Measurements from ENCODE around the gene ADISSP. TPM values are rescaled to one million over a fixed set of nuclear protein-coding genes. Genes with fewer than 3 reads are reported as not detected.

Gene ADISSP
- total and polyA plus RNA-seq, 9 of the 15 experiments (the other 6 are each of a cell fraction or from before 2014, with no cell fraction given), result 1.4 to 70.6 (median 23.4) TPM

DNA sequence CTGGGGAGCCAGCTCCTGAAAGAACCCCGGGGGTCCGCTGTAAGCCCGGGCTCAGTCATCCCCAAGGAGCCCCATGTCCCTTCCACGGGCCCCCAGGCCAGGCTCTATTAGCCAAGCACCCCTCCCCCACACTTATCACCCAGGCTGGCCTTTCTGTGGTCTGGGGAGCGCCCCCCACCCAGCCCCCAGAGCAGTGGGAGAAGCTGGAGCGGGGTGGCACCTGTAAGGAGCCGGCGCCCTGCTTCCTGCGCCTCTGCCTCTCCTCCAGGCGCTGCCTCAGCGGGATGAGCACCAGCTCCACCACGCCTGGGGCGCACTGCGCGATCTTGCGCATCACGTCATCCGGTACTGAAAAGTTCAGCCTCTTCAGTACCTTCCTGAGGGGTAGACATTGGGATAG is 11.4 kb upstream of the ADISSP start:
- FAIRE-seq, result no peak
- in situ Hi-C loops (cut with MboI) (no loop called here), intact Hi-C loops (cut with micrococcal nuclease) (no loop called here)
- H2AFZ ChIP-seq (ENCODE audit: low read depth, low read length), result no peak overlapping the region
- H3K79me2 ChIP-seq (ENCODE audit: control insufficient read depth, insufficient read depth, low read length), result peaks cover 9% of the 10 kb centered on the region; the same call in 1 of the 3 replicates
- no peak overlapping the region for H3K4me2 ChIP-seq (ENCODE audit: insufficient read depth, low read length)
- TF ChIP-seq, protein P1, sequence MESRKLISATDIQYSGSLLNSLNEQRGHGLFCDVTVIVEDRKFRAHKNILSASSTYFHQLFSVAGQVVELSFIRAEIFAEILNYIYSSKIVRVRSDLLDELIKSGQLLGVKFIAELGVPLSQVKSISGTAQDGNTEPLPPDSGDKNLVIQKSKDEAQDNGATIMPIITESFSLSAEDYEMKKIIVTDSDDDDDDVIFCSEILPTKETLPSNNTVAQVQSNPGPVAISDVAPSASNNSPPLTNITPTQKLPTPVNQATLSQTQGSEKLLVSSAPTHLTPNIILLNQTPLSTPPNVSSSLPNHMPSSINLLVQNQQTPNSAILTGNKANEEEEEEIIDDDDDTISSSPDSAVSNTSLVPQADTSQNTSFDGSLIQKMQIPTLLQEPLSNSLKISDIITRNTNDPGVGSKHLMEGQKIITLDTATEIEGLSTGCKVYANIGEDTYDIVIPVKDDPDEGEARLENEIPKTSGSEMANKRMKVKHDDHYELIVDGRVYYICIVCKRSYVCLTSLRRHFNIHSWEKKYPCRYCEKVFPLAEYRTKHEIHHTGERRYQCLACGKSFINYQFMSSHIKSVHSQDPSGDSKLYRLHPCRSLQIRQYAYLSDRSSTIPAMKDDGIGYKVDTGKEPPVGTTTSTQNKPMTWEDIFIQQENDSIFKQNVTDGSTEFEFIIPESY (CRISPR knock-in tag; IDR thresholded peaks at IDR 0.05), result peak; percentile 78; the same call in 1 of the 2 replicates
- TF ChIP-seq ZNF668 (CRISPR knock-in tag; IDR thresholded peaks at IDR 0.05), result no peak
- no peak overlapping the region for H3K9ac ChIP-seq (ENCODE audit: insufficient read depth in 1 of 2, low read depth in 2 of 2, low read length in 2 of 2)
- no peaks in the 10 kb centered on the region for H3K9me1 ChIP-seq (ENCODE audit: control insufficient read depth, insufficient read depth, low read length)
- H3K27ac ChIP-seq (ENCODE audit: extremely low read depth, low read depth, low read length), result no peak overlapping the region
- no peak for DNase-seq (ENCODE audit: extremely low read depth in 1 of 4, low spot score in 3 of 4)
- ChIA-PET CTCF (ENCODE audit: low intra/inter-chr PET ratio) (no interaction called here), POLR2A (interaction anchor here (0.9 kb wide), 1 partner anchor 68 kb away, joined by 3 read pairs; the partner anchor contains the start of gene MAVS)
- no peaks in the 10 kb centered on the region for H3K9me3 ChIP-seq (replicated peaks; ENCODE audit: control insufficient read depth, insufficient read depth, low read depth, low read length)
- peaks cover 0 to 31% of the 10 kb centered on the region in 2 experiments; a peak in 3 of 5 replicates for H3K4me1 ChIP-seq (replicated peaks in 1 of 2; ENCODE audit: control insufficient read depth in 2 of 2, insufficient read depth in 2 of 2, low read length in 2 of 2)
- H4K20me1 ChIP-seq (replicated peaks; ENCODE audit: control insufficient read depth, insufficient read depth, low read length), result no peaks in the 10 kb centered on the region; the same call in 1 of the 2 replicates
- no TSS peak for BruUV-seq (replicated peaks)
- WGBS (ENCODE audit: insufficient coverage, low coverage, missing lambda C conversion rate), result 17% methylated on average over 10 of the region's 18 CpGs
- peaks cover 5% of the 10 kb centered on the region; the same call in 1 of the 3 replicates for H3K36me3 ChIP-seq (ENCODE audit: control insufficient read depth, insufficient read depth, low read length)
- no peak for ATAC-seq
- H3K27me3 ChIP-seq (ENCODE audit: control insufficient read depth in 2 of 2, insufficient read depth in 2 of 2, low read length in 2 of 2), result no peaks in the 10 kb centered on the region
- no peak overlapping the region for H3K4me3 ChIP-seq

All from K562 (cell line).